Liver (tissue), 9 donors: ENCODE measurements around the gene DSCAML1. TPM values are rescaled to one million over a fixed set of nuclear protein-coding genes. Genes with fewer than 3 reads are reported as not detected.

ENCODE experiments used
- DNase-seq: peaks from one replicate; pipeline ENCODE4 v3.0.0-alpha.2; 2017; ENCODE audit warnings: low spot score
- H3K27ac ChIP-seq, 2 donors: one replicate each; pipeline ENCODE4 v1.7.0; 2013; ENCODE audit warnings: inconsistent platforms in 2 of 2, low read length in 2 of 2, control low read depth in 1 of 2, low read depth in 1 of 2, mild to moderate bottlenecking in 1 of 2
- H3K27me3 ChIP-seq, 4 donors: one replicate each; pipeline versions ENCODE4 v1.6.1 to v1.7.0; 2013; ENCODE audit warnings: low read length in 3 of 4, inconsistent platforms in 1 of 4, mild to moderate bottlenecking in 1 of 4, moderate library complexity in 1 of 4; ENCODE audit not compliant: control insufficient read depth in 4 of 4, insufficient read depth in 4 of 4
- H3K36me3 ChIP-seq, 4 donors: one replicate each; pipeline versions ENCODE4 v1.6.1 to v1.7.0; 2013; ENCODE audit warnings: low read length in 3 of 4, mild to moderate bottlenecking in 3 of 4, low read depth in 1 of 4, moderate library complexity in 1 of 4; ENCODE audit not compliant: control insufficient read depth in 4 of 4, insufficient read depth in 3 of 4
- H3K4me1 ChIP-seq, 4 donors: one replicate each; pipeline versions ENCODE4 v1.6.1 to v1.7.0; 2013; ENCODE audit warnings: low read length in 3 of 4, mild to moderate bottlenecking in 3 of 4, moderate library complexity in 1 of 4; ENCODE audit not compliant: control insufficient read depth in 4 of 4, insufficient read depth in 4 of 4
- H3K4me3 ChIP-seq, 3 donors: one replicate each; pipeline versions ENCODE4 v1.6.1 to v1.7.0; 2013; ENCODE audit warnings: low read length in 3 of 3, control low read depth in 1 of 3, low read depth in 1 of 3, mild to moderate bottlenecking in 1 of 3
- H3K9ac ChIP-seq, 2 donors: one replicate each; pipeline ENCODE4 v1.7.0; 2013; ENCODE audit warnings: low read length in 2 of 2, mild to moderate bottlenecking in 2 of 2, moderate library complexity in 2 of 2, control low read depth in 1 of 2, low read depth in 1 of 2
- H3K9me3 ChIP-seq, 4 donors: one replicate each; pipeline versions ENCODE4 v1.6.1 to v1.7.0; 2013; ENCODE audit warnings: low read length in 3 of 4; ENCODE audit not compliant: control insufficient read depth in 4 of 4
- ATF3 ChIP-seq: IDR thresholded peaks from 2 replicates; pipeline ENCODE4 v1.6.1; 2016; ENCODE audit warnings: antibody characterized with exemption
- CTCF ChIP-seq: fragments of 150-350 bp; IDR thresholded peaks from 2 replicates; pipeline ENCODE4 v1.5.1; 2017; ENCODE audit warnings: improper control_type of control experiment, low read depth, low read length; ENCODE audit not compliant: missing input control
- FOXA1 ChIP-seq: IDR thresholded peaks from 2 replicates; pipeline ENCODE4 v1.6.1; 2016; ENCODE audit warnings: antibody characterized with exemption
- FOXA2 ChIP-seq: IDR thresholded peaks from 2 replicates; pipeline ENCODE4 v1.6.1; 2016; ENCODE audit warnings: antibody characterized with exemption
- GABPA ChIP-seq, 2 donors: IDR thresholded peaks in 1 of 2; conservative IDR thresholded peaks in 1 of 2; 2 replicates each; pipeline ENCODE4 v1.6.1; 2016; ENCODE audit warnings: antibody characterized with exemption in 2 of 2, mild to moderate bottlenecking in 1 of 2, moderate library complexity in 1 of 2
- HNF4A ChIP-seq, 2 donors: conservative IDR thresholded peaks; 2 replicates each; pipeline ENCODE4 v1.6.1; 2016; ENCODE audit warnings: antibody characterized with exemption in 2 of 2, mild to moderate bottlenecking in 2 of 2
- HNF4G ChIP-seq: IDR thresholded peaks from 2 replicates; pipeline ENCODE4 v1.6.1; 2016; ENCODE audit warnings: antibody characterized with exemption
- JUND ChIP-seq, 2 donors: IDR thresholded peaks; 2 replicates each; pipeline ENCODE4 v1.6.1; 2016; ENCODE audit warnings: antibody characterized with exemption in 2 of 2
- MAX ChIP-seq: IDR thresholded peaks from 2 replicates; pipeline ENCODE4 v1.6.1; 2016; ENCODE audit warnings: antibody characterized with exemption
- NR2F2 ChIP-seq: IDR thresholded peaks from 2 replicates; pipeline ENCODE4 v1.6.1; 2016; ENCODE audit warnings: antibody characterized with exemption
- RAD21 ChIP-seq, 2 donors: IDR thresholded peaks; 2 replicates each; pipeline ENCODE4 v1.6.1; 2016; ENCODE audit warnings: antibody characterized with exemption in 2 of 2, mild to moderate bottlenecking in 2 of 2
- REST ChIP-seq: IDR thresholded peaks from 2 replicates; pipeline ENCODE4 v1.6.1; 2016; ENCODE audit warnings: antibody characterized with exemption, mild to moderate bottlenecking
- RXRA ChIP-seq, 2 donors: IDR thresholded peaks; 2 replicates each; pipeline ENCODE4 v1.6.1; 2017 to 2018; ENCODE audit warnings: antibody characterized with exemption in 2 of 2, mild to moderate bottlenecking in 1 of 2
- SP1 ChIP-seq: IDR thresholded peaks from 2 replicates; pipeline ENCODE4 v1.6.1; 2018; ENCODE audit warnings: antibody characterized with exemption, mild to moderate bottlenecking
- TAF1 ChIP-seq: conservative IDR thresholded peaks from 2 replicates; pipeline ENCODE4 v1.6.1; 2016; ENCODE audit warnings: antibody characterized with exemption, mild to moderate bottlenecking
- YY1 ChIP-seq: IDR thresholded peaks from 2 replicates; pipeline ENCODE4 v1.6.1; 2016; ENCODE audit warnings: antibody characterized with exemption, mild to moderate bottlenecking
- ZBTB33 ChIP-seq: IDR thresholded peaks from 2 replicates; pipeline ENCODE4 v1.6.1; 2016; ENCODE audit warnings: antibody characterized with exemption
- WGBS: extraction: QIAGEN DNeasy Blood & Tissue Kit; methylation state at CpG from one replicate; pipeline ENCODE4 v1.1.7; 2013; 5-methylcytosine and 5-hydroxymethylcytosine counted together
- polyA plus RNA-seq, 2 donors: library from polyadenylated mRNA; stranded (reverse) in 1 of 2; unstranded in 1 of 2; fragments of 200-250 nt in 1 of 2; fragments of >200 nt in 1 of 2; fragmentation: Nextera tagmentation in 1 of 2; extraction: Ambion mirVana in 1 of 2; gene quantifications; one replicate each; pipeline versions ENCODE4 v1.2.1 to v1.2.3, GENCODE V29; 2013 to 2015
- total RNA-seq, 2 donors: library from RNA; depleted of rRNA; stranded (reverse); fragments of >200 nt; gene quantifications; one replicate each; pipeline ENCODE4 v1.2.3, GENCODE V29; 2014
- donor health status: healthy.
- donor health status: healthy.
- donor health status: healthy.
- donor health status: healthy.
- donor health status: healthy.

The DSCAML1 gene
- total and polyA plus RNA-seq, 4 donors = 0.07 to 0.42 (median 0.20) TPM

GRCh38 chr11:117513666-117514065, 283.4 kb downstream of the DSCAML1 start:
- H3K9me3 ChIP-seq = no peaks in the 10 kb centered on the region
- no peak overlapping the region for H3K27ac ChIP-seq
- H3K27me3 ChIP-seq = no peaks in the 10 kb centered on the region
- H3K36me3 ChIP-seq = no peaks in the 10 kb centered on the region
- TF ChIP-seq REST (no peak), NR2F2 (no peak), GABPA (IDR thresholded peaks at IDR 0.05 in 1 of 2, conservative IDR thresholded peaks at IDR 0.05 in 1 of 2) (no peak), FOXA2 (no peak), RAD21 (IDR thresholded peaks at IDR 0.05) (no peak), ATF3 (no peak), SP1 (no peak), TAF1 (no peak), FOXA1 (no peak), HNF4A (conservative IDR thresholded peaks at IDR 0.05) (no peak), JUND (IDR thresholded peaks at IDR 0.05) (no peak), HNF4G (no peak), MAX (no peak), CTCF (no peak), YY1 (no peak), ZBTB33 (no peak), RXRA (IDR thresholded peaks at IDR 0.05) (no peak)
- DNase-seq = no peak
- 79% methylated on average over 5 of the region's 5 CpGs for WGBS
- H3K9ac ChIP-seq = no peak overlapping the region
- no peaks in the 10 kb centered on the region for H3K4me1 ChIP-seq
- no peak overlapping the region for H3K4me3 ChIP-seq
